GM21367 (cell line): ENCODE measurements around the gene AIG1.
"Not testable (repeated sequence)": the region's sequence is repeated elsewhere in the genome, so short reads cannot be mapped to it uniquely, and the experiment has no call there.

Experiments
- ATAC-seq: cut with Tn5 transposase; IDR thresholded peaks from one replicate; pipeline ENCODE4 v1.9.1; 2021; ENCODE audit not compliant: unreplicated experiment

Gene AIG1

DNA sequence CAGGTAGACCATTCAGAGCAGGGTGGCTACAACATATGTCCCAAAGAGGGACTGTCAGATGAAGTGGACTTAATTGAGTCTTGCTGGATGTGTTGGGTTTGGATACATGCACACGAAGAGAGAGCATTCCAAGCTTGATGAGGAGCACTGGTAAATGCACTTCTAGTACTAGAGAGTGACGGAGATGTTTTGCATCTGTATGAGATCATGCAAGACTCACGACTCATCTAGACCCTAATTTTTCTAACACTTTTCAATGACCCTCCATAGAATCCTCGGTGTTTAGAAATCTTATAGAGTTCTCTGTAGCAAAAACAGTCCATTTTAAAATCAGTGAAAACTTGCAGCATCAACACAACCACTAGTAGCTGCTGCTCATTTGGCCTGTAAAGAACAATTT lies 4.8 kb upstream of the AIG1 start:
- ATAC-seq: no peak

GRCh38 chr6:143058987-143059386 lies 1.7 kb upstream of the AIG1 start:
- ATAC-seq: no peak

GRCh38 chr6:143059663-143060353 lies 881 bp upstream of the AIG1 start:
- peak; percentile 32 for ATAC-seq

- peak; percentile 60 for ATAC-seq
Observed at GRCh38 chr6:143060354-143060805, 309 bp upstream of the AIG1 start.

DNA sequence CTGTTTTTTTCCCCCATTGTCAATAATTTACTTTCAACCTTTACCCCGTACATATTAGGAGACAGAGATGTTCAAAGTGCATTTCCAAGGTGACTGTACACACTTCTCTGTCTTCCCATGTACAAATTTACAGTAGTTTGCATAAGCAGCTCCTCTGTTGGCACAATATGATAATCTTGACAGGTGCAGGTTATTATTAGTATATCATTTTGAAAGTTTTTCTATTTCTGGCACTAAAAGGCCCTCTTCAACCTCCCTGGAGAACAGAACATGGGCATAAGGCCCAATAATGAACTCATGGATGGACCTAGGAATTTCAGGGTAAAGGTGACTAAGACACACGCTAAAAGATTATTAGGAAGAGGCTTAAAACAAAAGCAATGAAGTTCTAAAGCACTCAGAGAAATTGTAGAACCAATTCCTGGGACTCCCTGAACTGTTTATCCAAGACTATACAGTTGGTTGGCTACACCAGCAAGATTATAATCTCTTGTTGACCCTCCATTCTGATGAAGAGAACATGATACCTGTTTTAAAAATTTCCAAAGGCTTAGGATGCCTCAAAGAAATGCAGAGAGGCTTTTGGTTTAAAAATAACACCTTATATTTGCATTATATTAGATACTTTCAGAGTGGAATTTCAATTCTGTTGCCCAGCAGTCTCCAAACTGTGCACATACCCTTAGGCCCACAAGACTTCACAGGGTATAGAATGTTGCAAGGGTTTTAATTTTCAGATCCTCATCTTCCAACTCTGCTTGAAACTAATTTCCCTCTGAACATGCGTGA lies 1.1 kb downstream of the AIG1 start:
- no peak for ATAC-seq

GRCh38 chr6:143062551-143062950 lies 1.9 kb downstream of the AIG1 start:
- ATAC-seq: no peak

- ATAC-seq: no peak
Observed at GRCh38 chr6:143063631-143064030, 2.9 kb downstream of the AIG1 start.

DNA sequence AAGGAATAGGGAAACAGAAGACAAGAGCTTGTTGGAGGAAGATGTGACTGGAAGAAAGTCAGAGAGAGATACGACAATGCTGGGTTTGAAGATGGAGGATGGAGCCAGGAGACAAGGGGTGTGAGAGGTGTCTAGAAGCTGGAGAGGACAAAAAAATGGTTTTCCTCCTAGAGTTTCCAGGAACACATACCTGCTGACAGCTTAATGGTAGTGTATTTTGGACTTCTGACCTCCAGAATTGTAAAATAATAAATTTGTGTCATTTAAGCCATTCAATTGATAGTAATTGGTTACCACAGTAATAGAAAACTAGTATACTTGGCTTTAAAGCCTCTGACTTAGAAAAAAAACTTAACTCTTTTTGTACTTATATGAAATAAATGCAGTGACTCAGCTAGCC lies 3.6 kb downstream of the AIG1 start:
- ATAC-seq: no peak

- no peak for ATAC-seq
Observed at GRCh38 chr6:143064951-143065683, 4.4 kb downstream of the AIG1 start.

GRCh38 chr6:143068001-143068400 lies 7.3 kb downstream of the AIG1 start:
- ATAC-seq: no peak

DNA sequence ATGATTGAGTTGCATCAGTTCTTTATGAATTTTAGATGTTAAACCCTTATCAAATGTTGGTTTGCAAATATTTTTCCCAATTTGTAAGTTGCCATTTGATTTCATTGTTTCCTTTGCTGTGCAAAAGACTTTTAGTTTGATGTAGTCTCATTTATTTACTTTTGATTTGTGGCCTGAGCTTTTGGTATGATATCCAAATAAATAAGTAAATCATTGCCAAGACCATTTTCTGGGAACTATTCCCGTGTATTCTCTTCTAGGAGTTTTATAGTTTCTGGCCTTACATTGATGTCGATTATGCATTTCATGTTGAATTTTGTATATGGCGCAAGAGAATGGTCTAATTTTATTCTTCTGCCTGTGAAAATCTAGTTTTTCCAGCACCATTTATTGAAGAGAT lies 13.4 kb downstream of the AIG1 start:
- no peak for ATAC-seq

GRCh38 chr6:143074670-143075318 lies 14.1 kb downstream of the AIG1 start:
- no peak for ATAC-seq

DNA sequence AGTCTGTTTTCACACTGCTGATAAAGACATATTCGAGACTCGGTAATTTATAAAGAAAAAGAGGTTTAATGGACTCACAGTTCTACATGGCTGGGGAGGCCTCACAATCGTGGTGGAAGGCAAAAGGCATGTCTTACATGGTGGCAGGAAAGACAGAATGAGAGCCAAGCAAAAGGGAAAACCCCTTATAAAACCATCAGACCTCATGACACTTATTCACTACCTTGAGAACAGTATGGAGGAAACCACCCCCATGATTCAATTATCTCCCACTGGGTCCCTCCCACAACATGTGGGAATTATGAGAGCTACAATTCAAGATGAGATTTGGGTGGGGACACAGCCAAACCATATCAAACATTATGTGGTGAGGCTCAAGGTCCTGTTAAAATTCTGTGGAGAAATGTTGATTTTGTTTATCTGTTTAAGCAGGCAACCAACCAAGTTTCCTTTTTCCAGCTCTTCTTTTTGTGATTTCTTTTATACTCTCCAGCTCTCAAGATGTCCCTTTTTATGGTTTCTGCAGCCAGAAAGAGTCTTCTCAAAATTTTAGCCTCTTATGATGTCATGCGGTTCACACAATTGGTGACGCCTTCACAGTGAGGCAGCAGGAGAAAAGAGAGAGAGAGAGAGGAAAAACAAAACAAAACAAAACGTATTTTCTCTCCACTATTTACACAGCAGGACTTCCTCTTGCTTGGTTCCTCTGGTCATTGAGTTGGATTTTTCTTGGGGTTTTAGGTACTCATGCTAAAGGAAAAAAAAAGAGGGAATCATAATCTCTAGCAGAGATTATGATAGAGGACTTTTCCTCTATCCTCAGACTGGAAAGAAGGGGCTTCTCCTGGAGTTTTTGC lies 18.0 kb downstream of the AIG1 start:
- no peak for ATAC-seq

GRCh38 chr6:143079325-143079640 lies 18.6 kb downstream of the AIG1 start:
- no peak for ATAC-seq

DNA sequence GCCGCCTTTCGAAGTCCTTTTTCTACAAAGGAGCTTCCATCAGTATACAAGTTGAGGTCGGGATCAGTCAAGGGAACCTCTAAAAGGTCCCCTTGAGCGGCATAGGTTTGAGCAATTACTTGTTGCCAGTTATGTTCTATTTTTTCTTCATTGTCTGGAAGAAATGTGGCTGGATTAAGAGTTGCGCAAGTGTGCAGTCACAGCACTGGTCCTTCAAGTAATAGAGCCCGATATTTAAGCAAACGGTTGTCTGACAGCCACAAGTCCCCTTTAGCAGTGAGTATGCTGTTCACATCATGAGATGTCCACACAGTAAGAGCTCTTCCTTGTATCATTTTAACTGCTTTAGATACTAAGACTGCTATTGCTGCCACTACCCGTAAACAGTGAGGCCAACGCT lies 21.6 kb downstream of the AIG1 start:
- ATAC-seq: not testable (repeated sequence)

- ATAC-seq: not testable (repeated sequence)
Observed at GRCh38 chr6:143084019-143084418, 23.3 kb downstream of the AIG1 start.

GRCh38 chr6:143087335-143087734 lies 26.6 kb downstream of the AIG1 start:
- not testable (repeated sequence) for ATAC-seq

DNA sequence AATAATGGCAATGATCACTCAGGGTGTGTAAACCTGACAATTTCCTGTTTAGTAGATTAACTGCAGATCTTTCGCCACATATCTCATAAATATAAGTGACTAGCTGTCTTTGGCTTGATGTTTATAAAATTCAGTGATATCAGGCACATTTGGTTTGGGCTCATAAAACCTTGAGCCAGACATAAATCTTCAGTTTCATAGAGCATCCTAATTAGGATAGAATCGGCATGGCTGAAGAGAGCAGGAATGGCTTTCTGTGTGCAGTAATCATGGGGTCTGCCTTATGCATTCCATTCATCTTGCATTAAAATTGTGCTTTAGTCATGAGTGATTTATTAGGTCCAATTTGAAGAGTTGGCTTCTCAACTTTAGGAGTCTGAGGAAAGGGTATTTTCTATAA lies 27.2 kb downstream of the AIG1 start:
- no peak for ATAC-seq

- ATAC-seq: no peak
Observed at GRCh38 chr6:143090314-143091044, 29.8 kb downstream of the AIG1 start.

- no peak for ATAC-seq
Observed at GRCh38 chr6:143092768-143093167, 32.1 kb downstream of the AIG1 start.
